22Rv1 (cell line): ENCODE measurements around the gene ARFGAP1.

Experiments
- ZFX ChIP-seq: fragments of 450-650 bp; IDR thresholded peaks from 2 replicates; pipeline ENCODE4 v1.6.1; 2017; ENCODE audit warnings: antibody characterized with exemption, borderline replicate concordance
- TF ChIP-seq, protein P1 (sequence below): fragments of 450-650 bp; IDR thresholded peaks from 2 replicates; pipeline ENCODE4 v1.5.1; 2017; ENCODE audit warnings: mild to moderate bottlenecking

GRCh38 chr20:63313349-63314014 lies 40.9 kb downstream of the ARFGAP1 start:
- TF ChIP-seq, protein P1, sequence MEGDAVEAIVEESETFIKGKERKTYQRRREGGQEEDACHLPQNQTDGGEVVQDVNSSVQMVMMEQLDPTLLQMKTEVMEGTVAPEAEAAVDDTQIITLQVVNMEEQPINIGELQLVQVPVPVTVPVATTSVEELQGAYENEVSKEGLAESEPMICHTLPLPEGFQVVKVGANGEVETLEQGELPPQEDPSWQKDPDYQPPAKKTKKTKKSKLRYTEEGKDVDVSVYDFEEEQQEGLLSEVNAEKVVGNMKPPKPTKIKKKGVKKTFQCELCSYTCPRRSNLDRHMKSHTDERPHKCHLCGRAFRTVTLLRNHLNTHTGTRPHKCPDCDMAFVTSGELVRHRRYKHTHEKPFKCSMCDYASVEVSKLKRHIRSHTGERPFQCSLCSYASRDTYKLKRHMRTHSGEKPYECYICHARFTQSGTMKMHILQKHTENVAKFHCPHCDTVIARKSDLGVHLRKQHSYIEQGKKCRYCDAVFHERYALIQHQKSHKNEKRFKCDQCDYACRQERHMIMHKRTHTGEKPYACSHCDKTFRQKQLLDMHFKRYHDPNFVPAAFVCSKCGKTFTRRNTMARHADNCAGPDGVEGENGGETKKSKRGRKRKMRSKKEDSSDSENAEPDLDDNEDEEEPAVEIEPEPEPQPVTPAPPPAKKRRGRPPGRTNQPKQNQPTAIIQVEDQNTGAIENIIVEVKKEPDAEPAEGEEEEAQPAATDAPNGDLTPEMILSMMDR: no peak
- no peak for TF ChIP-seq ZFX
